Measurements from ENCODE around the gene LRRC9.
A peak's percentile ranks its signal among the peaks of the same experiment; 100 is the strongest.

Gene LRRC9

GRCh38 chr14:60061371-60061770 is 141.4 kb downstream of the LRRC9 start:
- Histone ChIP-seq H3K4me3 (ENCODE audit: low read length in 2 of 2) (no peak overlapping the region), H3K18ac (ENCODE audit: low read length) (no peak overlapping the region), H2BK120ac (ENCODE audit: low read depth, low read length) (no peak overlapping the region), H2BK12ac (ENCODE audit: low read length) (no peak overlapping the region), H2AFZ (ENCODE audit: low read length) (no peak overlapping the region), H2BK5ac (ENCODE audit: low read length) (no peak overlapping the region), H2AK5ac (ENCODE audit: low read depth, low read length) (no peak overlapping the region), H4K8ac (ENCODE audit: low read depth, low read length) (no peak overlapping the region), H3K4me2 (ENCODE audit: insufficient read depth, low read length, poor library complexity, severe bottlenecking) (no peak overlapping the region), H3K4me1 (ENCODE audit: control insufficient read depth in 2 of 2, insufficient read depth in 1 of 2, low read depth in 1 of 2, low read length in 2 of 2) (no peaks in the 10 kb centered on the region), H3K9me3 (replicated peaks in 1 of 2; ENCODE audit: control insufficient read depth in 2 of 2, insufficient read depth in 1 of 2, low read depth in 1 of 2, low read length in 2 of 2) (no peaks in the 10 kb centered on the region), H3K14ac (ENCODE audit: low read length) (no peak overlapping the region), H3K27me3 (ENCODE audit: control insufficient read depth in 3 of 3, insufficient read depth in 3 of 3, low read depth in 1 of 3, low read length in 3 of 3) (no peaks in the 10 kb centered on the region), H3K27ac (replicated peaks; ENCODE audit: low read length) (no peak overlapping the region), H3K36me3 (replicated peaks in 1 of 2; ENCODE audit: control insufficient read depth in 2 of 2, insufficient read depth in 2 of 2, low read length in 2 of 2) (no peaks in the 10 kb centered on the region), H2BK15ac (ENCODE audit: low read length) (no peak overlapping the region), H3K79me1 (ENCODE audit: low read depth, low read length) (no peaks in the 10 kb centered on the region), H3K4ac (ENCODE audit: low read length) (no peak overlapping the region), H3K9ac (ENCODE audit: low read depth, low read length, poor library complexity) (no peak overlapping the region), H3K23ac (ENCODE audit: low read depth, low read length, poor library complexity) (no peak overlapping the region), H4K91ac (ENCODE audit: low read depth, low read length, poor library complexity) (no peak overlapping the region)
- DNase-seq (ENCODE audit: low spot score) = no peak
- WGBS, 2 donors (ENCODE audit: extremely low coverage in 2 of 2, insufficient read length in 2 of 2, insufficient replicate concordance in 1 of 2) = no CpG with 5 or more reads among the region's 2 CpGs

- no peak for DNase-seq (ENCODE audit: low spot score)
- H2AK5ac ChIP-seq (ENCODE audit: low read depth, low read length) = no peak overlapping the region
- no peaks in the 10 kb centered on the region for H3K79me1 ChIP-seq (ENCODE audit: low read depth, low read length)
- peaks cover 0 to 2% of the 10 kb centered on the region in 2 donors for H3K4me1 ChIP-seq (ENCODE audit: control insufficient read depth in 2 of 2, insufficient read depth in 1 of 2, low read depth in 1 of 2, low read length in 2 of 2)
- H3K23ac ChIP-seq (ENCODE audit: low read depth, low read length, poor library complexity) = no peak overlapping the region
- no peak overlapping the region for H3K4me2 ChIP-seq (ENCODE audit: insufficient read depth, low read length, poor library complexity, severe bottlenecking)
- H2BK12ac ChIP-seq (ENCODE audit: low read length) = no peak overlapping the region
- no peak overlapping the region for H3K14ac ChIP-seq (ENCODE audit: low read length)
- no peak overlapping the region for H4K8ac ChIP-seq (ENCODE audit: low read depth, low read length)
- H4K91ac ChIP-seq (ENCODE audit: low read depth, low read length, poor library complexity) = no peak overlapping the region
- no peak overlapping the region for H2BK15ac ChIP-seq (ENCODE audit: low read length)
- H3K27ac ChIP-seq (replicated peaks; ENCODE audit: low read length) = no peak overlapping the region
- no peaks in the 10 kb centered on the region for H3K36me3 ChIP-seq (replicated peaks in 1 of 2; ENCODE audit: control insufficient read depth in 2 of 2, insufficient read depth in 2 of 2, low read length in 2 of 2)
- no peak overlapping the region for H3K4ac ChIP-seq (ENCODE audit: low read length)
- H3K18ac ChIP-seq (ENCODE audit: low read length) = no peak overlapping the region
- no peaks in the 10 kb centered on the region for H3K9me3 ChIP-seq (replicated peaks in 1 of 2; ENCODE audit: control insufficient read depth in 2 of 2, insufficient read depth in 1 of 2, low read depth in 1 of 2, low read length in 2 of 2)
- no peak overlapping the region for H2AFZ ChIP-seq (ENCODE audit: low read length)
- H3K4me3 ChIP-seq (ENCODE audit: low read length in 2 of 2) = no peak overlapping the region
- H3K27me3 ChIP-seq (ENCODE audit: control insufficient read depth in 3 of 3, insufficient read depth in 3 of 3, low read depth in 1 of 3, low read length in 3 of 3) = no peaks in the 10 kb centered on the region
- H3K9ac ChIP-seq (ENCODE audit: low read depth, low read length, poor library complexity) = no peak overlapping the region
- no peak overlapping the region for H2BK5ac ChIP-seq (ENCODE audit: low read length)
- H2BK120ac ChIP-seq (ENCODE audit: low read depth, low read length) = no peak overlapping the region
These were observed 144.6 kb downstream of the LRRC9 start for GRCh38 chr14:60064491-60065072.

- Histone ChIP-seq H4K91ac (ENCODE audit: low read depth, low read length, poor library complexity) (no peak overlapping the region), H3K9ac (ENCODE audit: low read depth, low read length, poor library complexity) (no peak overlapping the region), H3K27ac (replicated peaks; ENCODE audit: low read length) (no peak overlapping the region), H3K36me3 (replicated peaks in 1 of 2; ENCODE audit: control insufficient read depth in 2 of 2, insufficient read depth in 2 of 2, low read length in 2 of 2) (no peaks in the 10 kb centered on the region), H3K79me1 (ENCODE audit: low read depth, low read length) (no peaks in the 10 kb centered on the region), H2AK5ac (ENCODE audit: low read depth, low read length) (no peak overlapping the region), H2BK120ac (ENCODE audit: low read depth, low read length) (no peak overlapping the region), H3K4ac (ENCODE audit: low read length) (no peak overlapping the region), H3K4me1 (ENCODE audit: control insufficient read depth in 2 of 2, insufficient read depth in 1 of 2, low read depth in 1 of 2, low read length in 2 of 2) (peaks cover 0 to 2% of the 10 kb centered on the region in 2 donors), H3K4me3 (ENCODE audit: low read length in 2 of 2) (no peak overlapping the region), H3K23ac (ENCODE audit: low read depth, low read length, poor library complexity) (no peak overlapping the region), H2BK15ac (ENCODE audit: low read length) (no peak overlapping the region), H3K27me3 (ENCODE audit: control insufficient read depth in 3 of 3, insufficient read depth in 3 of 3, low read depth in 1 of 3, low read length in 3 of 3) (no peaks in the 10 kb centered on the region), H2BK12ac (ENCODE audit: low read length) (no peak overlapping the region), H3K9me3 (replicated peaks in 1 of 2; ENCODE audit: control insufficient read depth in 2 of 2, insufficient read depth in 1 of 2, low read depth in 1 of 2, low read length in 2 of 2) (no peaks in the 10 kb centered on the region), H3K4me2 (ENCODE audit: insufficient read depth, low read length, poor library complexity, severe bottlenecking) (no peak overlapping the region), H2AFZ (ENCODE audit: low read length) (no peak overlapping the region), H2BK5ac (ENCODE audit: low read length) (no peak overlapping the region), H4K8ac (ENCODE audit: low read depth, low read length) (no peak overlapping the region), H3K14ac (ENCODE audit: low read length) (no peak overlapping the region), H3K18ac (ENCODE audit: low read length) (no peak overlapping the region)
- DNase-seq (ENCODE audit: low spot score) = peak; percentile 9
- WGBS, 2 donors (ENCODE audit: extremely low coverage in 2 of 2, insufficient read length in 2 of 2, insufficient replicate concordance in 1 of 2) = no CpG with 5 or more reads among the region's 1 CpG
These were observed 147.9 kb downstream of the LRRC9 start for GRCh38 chr14:60067882-60068281.

- H3K4me2 ChIP-seq (ENCODE audit: insufficient read depth, low read length, poor library complexity, severe bottlenecking) = no peak overlapping the region
- H3K9me3 ChIP-seq (replicated peaks in 1 of 2; ENCODE audit: control insufficient read depth in 2 of 2, insufficient read depth in 1 of 2, low read depth in 1 of 2, low read length in 2 of 2) = no peaks in the 10 kb centered on the region
- H3K18ac ChIP-seq (ENCODE audit: low read length) = no peak overlapping the region
- H3K36me3 ChIP-seq (replicated peaks in 1 of 2; ENCODE audit: control insufficient read depth in 2 of 2, insufficient read depth in 2 of 2, low read length in 2 of 2) = no peaks in the 10 kb centered on the region
- no peak overlapping the region for H3K4ac ChIP-seq (ENCODE audit: low read length)
- H3K4me1 ChIP-seq (ENCODE audit: control insufficient read depth in 2 of 2, insufficient read depth in 1 of 2, low read depth in 1 of 2, low read length in 2 of 2) = no peaks in the 10 kb centered on the region
- no peak overlapping the region for H3K23ac ChIP-seq (ENCODE audit: low read depth, low read length, poor library complexity)
- H3K27me3 ChIP-seq (ENCODE audit: control insufficient read depth in 3 of 3, insufficient read depth in 3 of 3, low read depth in 1 of 3, low read length in 3 of 3) = no peaks in the 10 kb centered on the region
- H2AFZ ChIP-seq (ENCODE audit: low read length) = peak overlapping the region; percentile 27
- H2BK5ac ChIP-seq (ENCODE audit: low read length) = no peak overlapping the region
- H4K8ac ChIP-seq (ENCODE audit: low read depth, low read length) = no peak overlapping the region
- H2BK12ac ChIP-seq (ENCODE audit: low read length) = no peak overlapping the region
- H3K79me1 ChIP-seq (ENCODE audit: low read depth, low read length) = no peaks in the 10 kb centered on the region
- no peak overlapping the region for H3K27ac ChIP-seq (replicated peaks; ENCODE audit: low read length)
- H3K9ac ChIP-seq (ENCODE audit: low read depth, low read length, poor library complexity) = no peak overlapping the region
- H3K14ac ChIP-seq (ENCODE audit: low read length) = no peak overlapping the region
- no peak overlapping the region for H3K4me3 ChIP-seq (ENCODE audit: low read length in 2 of 2)
- H2BK15ac ChIP-seq (ENCODE audit: low read length) = no peak overlapping the region
- DNase-seq (ENCODE audit: low spot score) = no peak
- H4K91ac ChIP-seq (ENCODE audit: low read depth, low read length, poor library complexity) = no peak overlapping the region
- no peak overlapping the region for H2AK5ac ChIP-seq (ENCODE audit: low read depth, low read length)
- no peak overlapping the region for H2BK120ac ChIP-seq (ENCODE audit: low read depth, low read length)
These were observed 159.8 kb downstream of the LRRC9 start for GRCh38 chr14:60079723-60080122.
